Suprapubic skin (tissue), 3 donors: ENCODE data around the gene MTMR6.

Source experiments
- CTCF ChIP-seq, 2 donors: fragments of 200-600 bp in 1 of 2; fragments of 450-650 bp in 1 of 2; sonication (generic) in 1 of 2; IDR thresholded peaks; one replicate each; pipeline ENCODE4 v1.5.1; 2016 to 2019; ENCODE audit warnings: antibody characterized with exemption in 2 of 2, mild to moderate bottlenecking in 1 of 2, moderate library complexity in 1 of 2
- EP300 ChIP-seq: sonication (generic); formaldehyde crosslinking; IDR thresholded peaks from one replicate; pipeline ENCODE4 v1.6.1; 2017; ENCODE audit warnings: antibody characterized with exemption
- POLR2A ChIP-seq, 2 donors: fragments of 450-650 bp; IDR thresholded peaks; one replicate each; pipeline ENCODE4 v1.6.1; 2017; ENCODE audit warnings: antibody characterized with exemption in 2 of 2, mild to moderate bottlenecking in 2 of 2, moderate library complexity in 2 of 2

- TF ChIP-seq EP300 = no peak
- TF ChIP-seq CTCF (IDR thresholded peaks at IDR 0.05) = no peak
- no peak for TF ChIP-seq POLR2A (IDR thresholded peaks at IDR 0.05)
Measured at GRCh38 chr13:25329706-25330105, 42.4 kb upstream of the MTMR6 start.
